Activated T-helper 1 cell treated with anti-CD3 and anti-CD28 coated beads, Interleukin-12 subunit alpha, Interleukin-12 subunit beta, Interleukin-2, Interleukin-4 antibody, amounts not matched to agents 30 ng/mL and 10 ng/mL and 1 ng/mL, durations not matched to agents 14 hours and 24 hours and 36 hours (primary cell): ENCODE results near the gene FKBP15. TPM values are rescaled to one million over a fixed set of nuclear protein-coding genes. Genes with fewer than 3 reads are reported as not detected.
"Not testable (repeated sequence)": the region's sequence is repeated elsewhere in the genome, so short reads cannot be mapped to it uniquely, and the experiment has no call there.

ENCODE experiments used
- DNase-seq: peaks from one replicate; pipeline ENCODE4 v3.0.0; 2021; ENCODE audit warnings: low spot score
- H3K27ac Mint-ChIP-seq: one replicate; pipeline ENCODE4 v1.8.0; 2021; ENCODE audit warnings: mild to moderate bottlenecking, mixed read lengths
- H3K27me3 Mint-ChIP-seq: one replicate; pipeline ENCODE4 v1.8.0; 2022; ENCODE audit warnings: mild to moderate bottlenecking, moderate library complexity, mixed read lengths; ENCODE audit not compliant: insufficient read depth
- H3K36me3 Mint-ChIP-seq: one replicate; pipeline ENCODE4 v1.8.0; 2021; ENCODE audit warnings: low read depth, mixed read lengths
- H3K4me1 Mint-ChIP-seq: one replicate; pipeline ENCODE4 v1.8.0; 2021; ENCODE audit warnings: low read depth, mixed read lengths
- H3K4me3 Mint-ChIP-seq: one replicate; pipeline ENCODE4 v1.8.0; 2021; ENCODE audit warnings: mild to moderate bottlenecking, moderate library complexity, mixed read lengths
- H3K9me3 Mint-ChIP-seq: one replicate; pipeline ENCODE4 v1.8.0; 2021; ENCODE audit warnings: mixed read lengths
- intact Hi-C: fragments of 100-400 bp; cut with micrococcal nuclease; formaldehyde crosslinking; loops from one replicate; pipeline ENCODE4 v1.15.1; 2024
- total RNA-seq: library from RNA; stranded (reverse); gene quantifications from 2 replicates; pipeline ENCODE4 v1.2.3, GENCODE V29; 2022

Gene FKBP15
- total RNA-seq, 1 donor from 2014 or later, result 34.9 TPM

DNA sequence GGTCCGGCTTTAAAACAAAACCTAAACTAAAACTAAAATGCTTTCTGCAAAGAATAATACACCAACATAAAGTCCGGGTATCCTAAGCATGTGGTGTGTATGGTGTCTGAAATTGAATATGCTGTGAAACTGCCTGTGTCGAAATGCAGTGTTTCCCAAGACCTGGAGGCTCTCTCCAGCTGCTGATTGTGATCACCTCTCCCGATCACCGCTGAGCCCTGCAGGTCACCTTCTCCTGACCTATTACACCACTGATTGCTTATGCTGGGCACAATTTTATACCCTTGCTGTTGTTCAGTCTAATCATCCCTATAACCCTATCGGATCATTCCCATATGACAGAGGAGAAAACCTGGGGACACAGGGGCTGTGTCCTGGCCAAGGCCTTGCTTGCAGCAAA lies 102.2 kb downstream of the FKBP15 start:
- H3K27ac Mint-ChIP-seq, intact Hi-C loops, DNase-seq, H3K4me3 Mint-ChIP-seq, H3K27me3 Mint-ChIP-seq, H3K4me1 Mint-ChIP-seq, H3K36me3 Mint-ChIP-seq, H3K9me3 Mint-ChIP-seq: not testable (repeated sequence)

Other genes starting within 250 kb of the FKBP15 start
- not detected in 2 replicates for gene ZNF883, start 209.1 kb downstream of the FKBP15 start, total RNA-seq
- 0.16 and 0.32 TPM in 2 replicates for gene ZFP37, start 164.6 kb downstream of the FKBP15 start, total RNA-seq
- gene SLC31A2, start 70.3 kb downstream of the FKBP15 start, total RNA-seq, result 6.0 and 6.5 TPM in 2 replicates
- 16.1 and 17.6 TPM in 2 replicates for gene SLC31A1, start 267 bp upstream of the FKBP15 start, total RNA-seq
- 49.9 and 50.6 TPM in 2 replicates for gene CDC26, start 54.3 kb upstream of the FKBP15 start, total RNA-seq
- gene PRPF4, start 54.4 kb upstream of the FKBP15 start, total RNA-seq, result 59.2 and 60.2 TPM in 2 replicates
- gene RNF183, start 82.1 kb upstream of the FKBP15 start, total RNA-seq, result not detected in 2 replicates
- gene WDR31, start 119.0 kb upstream of the FKBP15 start, total RNA-seq, result 1.9 and 2.2 TPM in 2 replicates
- 12.3 and 12.8 TPM in 2 replicates for gene BSPRY, start 128.3 kb upstream of the FKBP15 start, total RNA-seq
- gene HDHD3, start 155.7 kb upstream of the FKBP15 start, total RNA-seq, result 15.7 and 18.5 TPM in 2 replicates
- 23.0 and 23.7 TPM in 2 replicates for gene ALAD, start 180.0 kb upstream of the FKBP15 start, total RNA-seq
- 90.9 and 95.7 TPM in 2 replicates for gene POLE3, start 189.4 kb upstream of the FKBP15 start, total RNA-seq
- 0.42 and 0.62 TPM in 2 replicates for gene C9orf43, start 189.5 kb upstream of the FKBP15 start, total RNA-seq
- 122 and 128 TPM in 2 replicates for gene RGS3, start 242.4 kb upstream of the FKBP15 start, total RNA-seq